Peyer's patch (tissue), 4 donors: ENCODE results near the gene SNN.

Source experiments
- CTCF ChIP-seq, 6 experiments: fragments of 450-650 bp in 4 of 6; fragments of 200-600 bp in 2 of 6; sonication (generic) in 1 of 6; IDR thresholded peaks; one replicate each; pipeline ENCODE4 v1.5.1; 2017 to 2019; ENCODE audit warnings: antibody characterized with exemption in 6 of 6, mild to moderate bottlenecking in 3 of 6, moderate library complexity in 1 of 6
- POLR2A ChIP-seq, 2 donors: fragments of 450-650 bp; IDR thresholded peaks; one replicate each; pipeline ENCODE4 v1.5.1; 2017; ENCODE audit warnings: antibody characterized with exemption in 2 of 2, mild to moderate bottlenecking in 2 of 2, moderate library complexity in 2 of 2

- TF ChIP-seq CTCF (IDR thresholded peaks at IDR 0.05), result no peak
- no peak for TF ChIP-seq POLR2A (IDR thresholded peaks at IDR 0.05)
Measured at GRCh38 chr16:11707679-11708197, 39.5 kb downstream of the SNN start.
